H1 (cell line): ENCODE data around the gene NEUROD1. TPM values are rescaled to one million over a fixed set of nuclear protein-coding genes. Genes with fewer than 3 reads are reported as not detected.

Experiments used
- CTCF ChIA-PET: fragments of 300-600 bp; sonication (Branson Sonifier 250); formaldehyde crosslinking; loops from one replicate; lab custom pipeline; 2021; ENCODE audit not compliant: partially characterized antibody; lab: Charles Lee
- POLR2A ChIA-PET: fragments of 300-600 bp; sonication (Branson Sonifier 250); formaldehyde crosslinking; loops from one replicate; lab custom pipeline; 2021; ENCODE audit warnings: inconsistent platforms; ENCODE audit not compliant: partially characterized antibody; lab: Charles Lee
- DNase-seq, 2 experiments: peaks; one replicate each; pipeline versions ENCODE4 v3.0.0 to v3.0.0-alpha.2; 2010 to 2022; ENCODE audit warnings: low spot score in 2 of 2, low read depth in 1 of 2, mixed read lengths in 1 of 2
- FAIRE-seq: peaks from 2 replicates; lab custom pipeline; 2011; peaks lifted over from hg19 to GRCh38; lab: Jason Lieb, UNC
- H2AFZ ChIP-seq: 2 replicates; pipeline ENCODE4 v1.8.1; 2012; ENCODE audit warnings: low read length, inconsistent platforms
- H2AK5ac ChIP-seq: 2 replicates; pipeline ENCODE4 v1.6.1; 2013; ENCODE audit warnings: low read depth, low read length
- H2BK120ac ChIP-seq: replicated peaks from 2 replicates; pipeline ENCODE3; 2013; ENCODE audit warnings: low read depth, low read length, inconsistent platforms
- H2BK12ac ChIP-seq: 2 replicates; pipeline ENCODE4 v1.6.1; 2013; ENCODE audit warnings: low read depth, low read length
- H2BK15ac ChIP-seq: 2 replicates; pipeline ENCODE4 v1.6.1; 2013; ENCODE audit warnings: low read length
- H2BK20ac ChIP-seq: 2 replicates; pipeline ENCODE4 v1.6.1; 2013; ENCODE audit warnings: low read length
- H2BK5ac ChIP-seq: 2 replicates; pipeline ENCODE4 v1.6.1; 2013; ENCODE audit warnings: low read depth, low read length
- H3K14ac ChIP-seq: 2 replicates; pipeline ENCODE4 v1.6.1; 2013; ENCODE audit warnings: inconsistent platforms; ENCODE audit not compliant: insufficient read length
- H3K18ac ChIP-seq: 2 replicates; pipeline ENCODE4 v1.6.1; 2013; ENCODE audit warnings: low read length; ENCODE audit errors: extremely low read depth
- H3K23ac ChIP-seq: 2 replicates; pipeline ENCODE4 v1.6.1; 2013; ENCODE audit warnings: inconsistent platforms; ENCODE audit not compliant: insufficient read length
- H3K23me2 ChIP-seq: 2 replicates; pipeline ENCODE4 v1.6.1; 2013; ENCODE audit warnings: low read depth, low read length
- H3K27ac ChIP-seq: 2 replicates; pipeline ENCODE4 v1.6.1; 2011; ENCODE audit warnings: low read depth, low read length, inconsistent platforms
- H3K27me3 ChIP-seq, 4 experiments: replicated peaks in 1 of 4; 1 replicate in 1 of 4; 2 replicates in 3 of 4; pipeline versions ENCODE4 v1.6.1 to v1.8.1; 2011 to 2013; ENCODE audit warnings: low read length in 3 of 4, mild to moderate bottlenecking in 3 of 4, inconsistent platforms in 2 of 4, mixed read lengths in 2 of 4, moderate library complexity in 1 of 4; ENCODE audit not compliant: control insufficient read depth in 3 of 4, insufficient read depth in 3 of 4; ENCODE audit errors: extremely low read depth in 1 of 4
- H3K36me3 ChIP-seq, 4 experiments: 2 replicates each; pipeline versions ENCODE4 v1.6.1 to v1.8.1; 2011 to 2013; ENCODE audit warnings: mild to moderate bottlenecking in 4 of 4, low read length in 3 of 4, moderate library complexity in 2 of 4, control low read depth in 1 of 4, inconsistent platforms in 1 of 4; ENCODE audit not compliant: insufficient read depth in 4 of 4, control insufficient read depth in 2 of 4
- H3K4ac ChIP-seq: replicated peaks from 2 replicates; pipeline ENCODE3; 2013; ENCODE audit warnings: low read length, low read depth, mixed read lengths, inconsistent platforms; ENCODE audit not compliant: insufficient read length
- H3K4me1 ChIP-seq, 4 experiments: replicated peaks in 1 of 4; 1 replicate in 1 of 4; 2 replicates in 3 of 4; pipeline versions ENCODE4 v1.6.1 to v1.8.1; 2011 to 2013; ENCODE audit warnings: low read length in 3 of 4, inconsistent platforms in 2 of 4, mixed read lengths in 1 of 4; ENCODE audit not compliant: insufficient read depth in 4 of 4, control insufficient read depth in 3 of 4
- H3K4me2 ChIP-seq, 2 experiments: 2 replicates each; pipeline versions ENCODE4 v1.6.1 to v1.8.1; 2011 to 2013; ENCODE audit warnings: low read depth in 2 of 2, low read length in 2 of 2, control low read depth in 1 of 2, inconsistent platforms in 1 of 2, mild to moderate bottlenecking in 1 of 2; ENCODE audit not compliant: insufficient read depth in 1 of 2
- H3K4me3 ChIP-seq, 4 experiments: fragments of 200-600, 300-600 bp in 1 of 4; sonication (generic), shearing (Covaris generic), sonication (Bioruptor Twin) in 1 of 4; 2 replicates each; pipeline versions ENCODE4 v1.5.1 to v1.8.1; 2011 to 2016; ENCODE audit warnings: low read length in 4 of 4, low read depth in 3 of 4, control low read depth in 2 of 4, inconsistent platforms in 2 of 4, mild to moderate bottlenecking in 2 of 4, mixed read lengths in 1 of 4, moderate library complexity in 1 of 4; ENCODE audit not compliant: insufficient read depth in 2 of 4; ENCODE audit errors: extremely low read depth in 1 of 4
- H3K56ac ChIP-seq: replicated peaks from 2 replicates; pipeline ENCODE3; 2013; ENCODE audit warnings: low read depth, mild to moderate bottlenecking, mixed read lengths, low read length, inconsistent platforms; ENCODE audit not compliant: insufficient read length
- H3K79me1 ChIP-seq: 2 replicates; pipeline ENCODE4 v1.6.1; 2013; ENCODE audit warnings: low read depth, low read length, control low read depth
- H3K79me2 ChIP-seq, 2 experiments: 2 replicates each; pipeline versions ENCODE4 v1.6.1 to v1.8.1; 2012 to 2013; ENCODE audit warnings: low read length in 2 of 2, mild to moderate bottlenecking in 2 of 2, inconsistent platforms in 1 of 2; ENCODE audit not compliant: insufficient read depth in 2 of 2, control insufficient read depth in 1 of 2
- H3K9ac ChIP-seq, 4 experiments: replicated peaks in 1 of 4; 1 replicate in 1 of 4; 2 replicates in 3 of 4; pipeline versions ENCODE4 v1.6.1 to v1.8.1; 2011 to 2013; ENCODE audit warnings: low read depth in 3 of 4, low read length in 3 of 4, control low read depth in 2 of 4, mild to moderate bottlenecking in 2 of 4, moderate library complexity in 2 of 4, inconsistent platforms in 1 of 4; ENCODE audit errors: extremely low read depth in 1 of 4
- H3K9me3 ChIP-seq, 2 experiments: 2 replicates each; pipeline versions ENCODE4 v1.6.1 to v1.8.1; 2012 to 2013; ENCODE audit warnings: mild to moderate bottlenecking in 2 of 2, moderate library complexity in 2 of 2, control low read depth in 1 of 2, inconsistent platforms in 1 of 2, low read depth in 1 of 2, low read length in 1 of 2, mixed read lengths in 1 of 2; ENCODE audit not compliant: insufficient read depth in 2 of 2
- H4K20me1 ChIP-seq, 2 experiments: replicated peaks in 1 of 2; 2 replicates each; pipeline versions ENCODE3 to v1.8.1; 2011 to 2013; ENCODE audit warnings: inconsistent platforms in 2 of 2, low read length in 2 of 2, mild to moderate bottlenecking in 1 of 2; ENCODE audit not compliant: insufficient read depth in 2 of 2, control insufficient read depth in 1 of 2
- H4K5ac ChIP-seq: 2 replicates; pipeline ENCODE4 v1.6.1; 2013; ENCODE audit warnings: low read length, low read depth, mixed read lengths, inconsistent platforms; ENCODE audit not compliant: insufficient read length
- H4K8ac ChIP-seq: 2 replicates; pipeline ENCODE4 v1.8.0; 2013; ENCODE audit warnings: mild to moderate bottlenecking, moderate library complexity, low read length, inconsistent platforms; ENCODE audit not compliant: insufficient read depth; ENCODE audit errors: extremely low read depth
- H4K91ac ChIP-seq: replicated peaks from 2 replicates; pipeline ENCODE3; 2013; ENCODE audit warnings: low read length, mixed read lengths, inconsistent platforms; ENCODE audit not compliant: insufficient read length
- RAD21 ChIP-seq, 2 experiments: IDR thresholded peaks in 1 of 2; conservative IDR thresholded peaks in 1 of 2; 2 replicates each; pipeline ENCODE4 v1.6.1; 2011; ENCODE audit warnings: low read depth in 2 of 2, low read length in 2 of 2, improper control_type of control experiment in 1 of 2, inconsistent platforms in 1 of 2, mild to moderate bottlenecking in 1 of 2, moderate library complexity in 1 of 2
- TAF1 ChIP-seq: IDR thresholded peaks from 2 replicates; pipeline ENCODE4 v1.6.1; 2011; ENCODE audit warnings: mild to moderate bottlenecking, low read depth, low read length
- YY1 ChIP-seq: IDR thresholded peaks from 2 replicates; pipeline ENCODE4 v1.6.1; 2011; ENCODE audit warnings: low read depth, mild to moderate bottlenecking, low read length
- WGBS, 2 experiments: shearing (Covaris generic) in 1 of 2; methylation state at CpG; one replicate each; pipeline versions ENCODE4 v1.1.6 to v1.1.7; 2013 to 2015; ENCODE audit warnings: low lambda C conversion rate in 2 of 2, mixed read lengths in 2 of 2, inconsistent platforms in 1 of 2, low coverage in 1 of 2, missing lambda C conversion rate in 1 of 2; ENCODE audit not compliant: insufficient replicate concordance in 2 of 2, insufficient coverage in 1 of 2, insufficient read length in 1 of 2; ENCODE audit errors: extremely low coverage in 1 of 2, missing lambda C conversion rate in 1 of 2; 5-methylcytosine and 5-hydroxymethylcytosine counted together
- polyA plus RNA-seq, 7 experiments: library from polyadenylated mRNA; depleted of rRNA in 3 of 7; stranded (reverse) in 5 of 7; unstranded in 2 of 7; fragments of >200 nt in 5 of 7; fragments of 200-250 nt in 2 of 7; gene quantifications; 1 replicate in 5 of 7; 2 replicates in 1 of 7; 4 replicates in 1 of 7; pipeline versions ENCODE4 v1.2.1 to v1.2.3, GENCODE V29; 2011 to 2013; ENCODE audit warnings: missing spikeins in 2 of 7, mixed read lengths in 2 of 7
- total RNA-seq: library from RNA; stranded (reverse); fragmentation: NEBNext Ultra II Directional; extraction: Animal tissue kit (Norgen Biotek cat#: 25700); gene quantifications from 2 replicates; pipeline ENCODE4 v1.2.1, GENCODE V29; 2021
- TF ChIP-seq, protein P1 (sequence below), 3 experiments: IDR thresholded peaks; 1 replicate in 2 of 3; 2 replicates in 1 of 3; pipeline versions ENCODE4 v1.5.1 to v1.6.1; 2011; ENCODE audit warnings: low read length in 3 of 3, mild to moderate bottlenecking in 3 of 3, inconsistent platforms in 2 of 3, low read depth in 1 of 3, moderate library complexity in 1 of 3; ENCODE audit not compliant: insufficient read depth in 1 of 3; ENCODE audit errors: control extremely low read depth in 1 of 3

NEUROD1 gene
- total and polyA plus RNA-seq, 2 of the 8 experiments (the other 6 are each of a cell fraction or from before 2014, with no cell fraction given) = 0.08 TPM; not detected in 1

GRCh38 chr2:181715033-181715630 lies 34.8 kb upstream of the NEUROD1 start:
- Histone ChIP-seq H4K8ac (no peak overlapping the region), H3K4me2 (no peak overlapping the region), H3K14ac (no peak overlapping the region), H3K79me1 (no peaks in the 10 kb centered on the region), H4K91ac (no peak overlapping the region), H2BK5ac (no peak overlapping the region), H3K36me3 (no peaks in the 10 kb centered on the region), H3K18ac (no peak overlapping the region)
- POLR2A ChIA-PET = no interaction called here
- 0 out of 2 replicates have a peak, but pooled peaks have one; percentile 42 for TF ChIP-seq YY1
- no peak for TF ChIP-seq TAF1
- TF ChIP-seq, protein P1, sequence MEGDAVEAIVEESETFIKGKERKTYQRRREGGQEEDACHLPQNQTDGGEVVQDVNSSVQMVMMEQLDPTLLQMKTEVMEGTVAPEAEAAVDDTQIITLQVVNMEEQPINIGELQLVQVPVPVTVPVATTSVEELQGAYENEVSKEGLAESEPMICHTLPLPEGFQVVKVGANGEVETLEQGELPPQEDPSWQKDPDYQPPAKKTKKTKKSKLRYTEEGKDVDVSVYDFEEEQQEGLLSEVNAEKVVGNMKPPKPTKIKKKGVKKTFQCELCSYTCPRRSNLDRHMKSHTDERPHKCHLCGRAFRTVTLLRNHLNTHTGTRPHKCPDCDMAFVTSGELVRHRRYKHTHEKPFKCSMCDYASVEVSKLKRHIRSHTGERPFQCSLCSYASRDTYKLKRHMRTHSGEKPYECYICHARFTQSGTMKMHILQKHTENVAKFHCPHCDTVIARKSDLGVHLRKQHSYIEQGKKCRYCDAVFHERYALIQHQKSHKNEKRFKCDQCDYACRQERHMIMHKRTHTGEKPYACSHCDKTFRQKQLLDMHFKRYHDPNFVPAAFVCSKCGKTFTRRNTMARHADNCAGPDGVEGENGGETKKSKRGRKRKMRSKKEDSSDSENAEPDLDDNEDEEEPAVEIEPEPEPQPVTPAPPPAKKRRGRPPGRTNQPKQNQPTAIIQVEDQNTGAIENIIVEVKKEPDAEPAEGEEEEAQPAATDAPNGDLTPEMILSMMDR (IDR thresholded peaks at IDR 0.05; ENCODE audit: control extremely low read depth in 1 of 3, insufficient read depth in 1 of 3, low read depth in 1 of 3, low read length in 3 of 3) = peak in 2 of 3 experiments; percentile 67 to 77; a peak in 3 of 4 replicates
- TF ChIP-seq RAD21 (IDR thresholded peaks at IDR 0.05 in 1 of 2, conservative IDR thresholded peaks at IDR 0.05 in 1 of 2; ENCODE audit: low read depth in 2 of 2, low read length in 2 of 2) = peak; percentile 95 to 97
- TF ChIP-seq, all 59 proteins: peak for 3
- Histone ChIP-seq H3K56ac (no peak overlapping the region), H3K23me2 (no peaks in the 10 kb centered on the region), H4K20me1 (no peaks in the 10 kb centered on the region), H3K23ac (no peak overlapping the region), H2BK120ac (no peak overlapping the region), H2BK20ac (no peak overlapping the region), H2AK5ac (no peak overlapping the region), H3K4ac (no peak overlapping the region), H3K9ac (no peak overlapping the region), H2AFZ (no peak overlapping the region), H2BK15ac (no peak overlapping the region), H3K27me3 (no peaks in the 10 kb centered on the region), H3K9me3 (no peaks in the 10 kb centered on the region), H3K27ac (no peak overlapping the region), H3K4me3 (no peak overlapping the region), H2BK12ac (no peak overlapping the region), H3K79me2 (no peaks in the 10 kb centered on the region), H4K5ac (no peak overlapping the region), H3K4me1 (no peaks in the 10 kb centered on the region)
- DNase-seq (peak in 1 of 2 experiments; percentile 77), FAIRE-seq (peak; percentile 97)
- WGBS, 2 experiments = 0% methylated on average over 2 of the region's 2 CpGs; no CpG with 5 or more reads in 1 of the 2 experiments
- CTCF ChIA-PET = interaction anchor here (0.7 to 7.1 kb wide), 52 partner anchors 9 to 1591 kb away, joined by 3 to 183 read pairs (median 4); partner anchors contain the start of genes CERKL and ITGA4
